Skin epidermis (tissue), 12 donors: ENCODE measurements around the gene SLC25A51.
"Not testable (repeated sequence)": the region's sequence is repeated elsewhere in the genome, so short reads cannot be mapped to it uniquely, and the experiment has no call there.

Experiments
- H3K27ac ChIP-seq, 21 experiments: fragments of 200-600 bp; sonication (generic) in 11 of 21; one replicate each; pipeline ENCODE4 v1.5.0; 2020; ENCODE audit warnings: mild to moderate bottlenecking in 3 of 21, inconsistent platforms in 2 of 21, moderate library complexity in 2 of 21
- H3K4me3 ChIP-seq, 7 experiments: fragments of 200-600 bp; sonication (generic) in 2 of 7; one replicate each; pipeline ENCODE4 v1.5.0; 2020; ENCODE audit warnings: inconsistent platforms in 2 of 7, mild to moderate bottlenecking in 2 of 7, moderate library complexity in 1 of 7

The SLC25A51 gene

DNA sequence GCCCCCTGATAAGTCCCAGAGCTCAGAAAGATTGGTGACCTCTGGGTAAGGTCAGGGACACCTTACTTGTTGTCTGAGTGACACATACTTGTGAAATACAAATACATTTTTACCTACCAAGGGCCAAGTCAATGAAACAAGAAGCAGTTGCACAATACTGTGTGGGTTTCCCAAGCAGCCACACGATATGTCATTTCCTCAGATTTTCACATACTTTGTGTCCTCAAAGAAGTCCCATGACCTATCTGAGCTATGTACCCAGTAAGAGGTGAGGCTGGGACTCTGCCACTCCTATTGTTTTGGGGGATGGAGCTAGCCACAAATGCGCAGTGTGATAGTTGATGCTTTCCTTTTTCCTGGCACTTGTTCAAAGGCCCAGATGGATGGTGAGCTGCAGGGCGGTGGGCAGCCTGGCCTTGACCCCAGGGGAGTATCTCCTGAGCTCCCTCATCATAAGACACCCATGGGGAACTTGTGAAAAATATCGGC lies 4.8 kb upstream of the SLC25A51 start:
- no peak overlapping the region for H3K27ac ChIP-seq
- no peak overlapping the region for H3K4me3 ChIP-seq

DNA sequence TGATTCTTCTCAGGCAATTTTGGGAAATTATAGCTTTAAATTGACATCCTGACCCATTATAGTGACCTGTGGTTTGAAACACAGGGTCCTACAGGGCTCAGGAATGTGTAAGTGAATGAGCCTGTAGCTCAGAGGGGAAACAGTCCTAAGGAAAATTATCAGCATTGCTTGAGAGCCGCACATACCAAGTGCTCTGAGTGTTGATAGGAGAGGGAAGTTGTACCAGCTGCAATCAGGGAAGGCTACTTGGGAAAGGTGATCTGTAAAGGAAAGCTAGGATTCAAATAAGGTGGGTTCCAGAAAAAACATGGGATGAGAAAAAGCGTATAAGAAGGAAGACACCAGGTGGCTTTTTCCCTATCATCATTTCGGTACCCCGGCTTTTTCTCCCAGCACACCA lies 4.4 kb upstream of the SLC25A51 start:
- Histone ChIP-seq H3K4me3 (no peak overlapping the region), H3K27ac (no peak overlapping the region)

DNA sequence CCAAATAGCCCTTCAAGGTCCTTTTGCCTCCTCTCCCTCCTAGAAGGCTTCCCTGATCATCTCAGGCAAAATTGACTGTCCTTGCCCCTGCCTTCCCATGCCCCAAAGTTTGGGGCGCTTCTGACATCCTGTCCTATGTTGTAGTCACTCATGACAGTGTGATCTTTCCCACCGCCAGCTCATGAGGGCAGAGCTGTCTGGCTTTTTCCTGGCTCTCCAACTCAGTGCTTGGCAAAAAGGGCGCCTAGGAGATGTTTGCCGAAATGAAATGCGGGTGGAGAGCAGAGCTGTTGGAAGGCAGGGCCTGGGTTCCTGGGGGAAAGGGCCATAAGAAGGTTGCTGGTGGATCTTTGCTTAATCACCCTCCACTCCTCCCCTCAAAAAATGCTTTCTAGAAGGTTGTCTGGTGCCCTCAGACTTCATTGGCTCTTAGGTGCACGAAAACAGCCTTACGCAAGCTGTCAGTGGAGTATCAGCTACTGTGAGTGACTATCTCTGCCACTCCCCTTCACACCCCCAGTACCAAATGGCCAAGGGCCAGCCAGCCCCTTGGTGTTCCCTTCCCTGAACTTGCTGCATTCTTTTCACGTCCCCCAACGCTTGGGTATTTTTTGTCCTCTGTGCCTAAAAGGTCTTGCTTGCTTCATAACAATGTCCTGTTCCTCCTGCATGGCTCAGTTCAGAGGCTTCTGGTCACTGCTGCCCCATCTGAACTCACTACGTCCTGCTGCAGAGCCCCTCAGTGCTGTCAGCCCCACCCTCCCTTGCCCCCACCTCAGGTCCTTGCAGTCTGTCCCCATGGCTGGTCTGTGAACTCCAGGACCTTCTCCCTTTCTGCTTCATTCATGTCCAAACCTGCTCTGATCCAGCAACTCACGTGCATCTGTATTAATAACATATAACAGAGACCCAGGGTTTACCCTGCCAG lies 2.6 kb upstream of the SLC25A51 start:
- Histone ChIP-seq H3K4me3 (no peak overlapping the region), H3K27ac (no peak overlapping the region)

GRCh38 chr9:37905776-37906175 lies 1.8 kb upstream of the SLC25A51 start:
- no peak overlapping the region for H3K27ac ChIP-seq
- no peak overlapping the region for H3K4me3 ChIP-seq

DNA sequence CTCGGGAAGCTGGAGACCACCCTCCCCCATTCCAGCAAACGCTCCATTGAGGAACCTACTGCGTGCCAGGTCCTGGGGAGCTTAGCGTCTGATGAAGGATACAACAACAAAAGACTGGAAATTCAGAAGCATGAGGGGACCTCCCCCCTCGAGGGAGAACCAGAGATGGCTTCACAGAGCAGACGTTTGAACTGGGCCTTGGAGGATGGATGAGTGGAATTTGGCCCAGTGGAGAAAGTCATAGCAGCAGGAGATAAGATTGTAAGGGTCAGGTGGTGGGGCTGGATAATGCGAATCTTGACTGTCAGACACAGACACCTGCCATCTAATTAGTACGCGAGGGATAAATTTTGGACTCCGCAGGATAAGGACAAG lies 1.2 kb upstream of the SLC25A51 start:
- H3K27ac ChIP-seq = peak overlapping the region in 14 of 21 experiments; percentile 82 to 94 (median 90)

DNA sequence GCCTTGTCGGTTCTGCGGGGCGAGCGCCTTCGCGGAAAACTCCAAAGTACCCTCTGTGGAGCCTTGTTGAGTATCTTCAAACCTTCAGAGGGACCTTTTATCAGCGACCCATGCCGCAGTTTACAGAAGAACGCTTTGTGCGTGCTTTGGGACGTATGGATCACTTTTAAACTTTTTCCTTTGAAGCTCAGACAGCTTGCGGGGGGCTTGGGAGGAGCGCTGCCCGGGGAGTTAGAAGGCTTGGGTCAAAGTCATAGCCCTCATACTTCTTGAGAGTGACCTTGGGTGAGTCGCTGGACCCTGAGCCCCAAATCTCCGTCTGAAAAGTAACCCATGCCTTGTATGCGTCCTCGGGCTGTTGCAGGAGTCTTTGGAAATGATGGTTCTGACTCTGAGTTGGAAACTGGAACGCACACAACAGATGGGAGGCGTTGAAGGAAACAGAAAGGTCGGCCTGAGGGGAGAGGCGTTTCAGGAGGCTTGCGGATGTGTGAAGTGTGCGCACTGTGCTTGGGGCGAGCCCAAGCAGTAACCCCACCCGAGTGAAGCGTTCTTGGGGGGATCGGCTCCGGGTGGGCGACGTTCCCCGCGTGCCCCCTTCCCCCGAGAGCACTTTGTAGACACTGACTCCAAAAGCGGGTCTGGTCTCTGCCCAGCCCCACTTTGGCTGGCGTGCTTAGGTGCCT lies 661 bp upstream of the SLC25A51 start:
- Histone ChIP-seq H3K4me3 (peak overlapping the region; percentile 62 to 99 (median 94)), H3K27ac (peak overlapping the region; percentile 50 to 94 (median 87))

More for the DNA sequence above, 1.2 kb upstream of the SLC25A51 start:
- H3K4me3 ChIP-seq = peak overlapping the region in 3 of 7 experiments; percentile 89 to 98 (median 90)

- peak overlapping the region; percentile 62 to 99 (median 94) for H3K4me3 ChIP-seq
Measured at GRCh38 chr9:37902796-37903646, 906 bp downstream of the SLC25A51 start.

DNA sequence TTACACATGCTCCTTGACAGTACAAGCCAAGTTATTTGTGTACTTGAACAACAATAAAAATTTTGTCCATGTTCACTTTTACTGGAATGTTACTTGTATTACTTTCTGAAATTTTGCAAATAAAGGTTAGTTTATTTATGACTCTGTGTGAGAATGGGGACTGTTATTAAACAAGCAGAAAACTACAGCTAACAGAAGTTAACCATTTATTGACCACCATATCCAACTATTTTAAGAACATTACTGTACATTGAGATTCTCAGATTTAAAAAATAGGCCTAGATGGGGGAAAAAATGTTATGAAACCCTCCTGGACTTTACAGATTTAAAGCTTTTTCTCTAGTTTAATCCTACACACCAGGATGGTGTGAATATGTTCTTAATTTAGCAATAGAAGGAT lies 1.8 kb downstream of the SLC25A51 start:
- no peak overlapping the region for H3K27ac ChIP-seq
- H3K4me3 ChIP-seq = no peak overlapping the region

More at GRCh38 chr9:37902796-37903646, 906 bp downstream of the SLC25A51 start:
- H3K27ac ChIP-seq = peak overlapping the region; percentile 23 to 94 (median 87)

DNA sequence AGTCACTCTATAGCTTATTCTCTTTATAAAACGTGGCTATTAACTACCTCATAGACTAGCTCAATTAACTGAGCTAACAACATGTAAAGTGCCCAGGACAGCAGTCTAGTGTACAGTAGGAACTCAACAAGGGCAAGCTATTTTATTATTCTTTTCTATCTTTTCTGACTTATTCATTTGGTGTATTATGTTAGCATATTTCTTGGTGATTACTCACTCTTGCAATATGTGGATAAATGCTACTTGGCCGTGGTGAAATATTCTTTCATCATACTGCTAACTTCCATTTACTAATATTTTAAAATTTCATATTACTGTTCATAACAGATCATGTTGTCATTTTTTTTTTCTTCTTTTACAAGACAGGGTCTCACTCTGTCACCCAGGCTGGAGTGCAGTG lies 4.9 kb downstream of the SLC25A51 start:
- H3K27ac ChIP-seq = no peak overlapping the region
- no peak overlapping the region for H3K4me3 ChIP-seq

- Histone ChIP-seq H3K27ac (no peak overlapping the region), H3K4me3 (no peak overlapping the region)
Measured at GRCh38 chr9:37897665-37898064, 6.3 kb downstream of the SLC25A51 start.

DNA sequence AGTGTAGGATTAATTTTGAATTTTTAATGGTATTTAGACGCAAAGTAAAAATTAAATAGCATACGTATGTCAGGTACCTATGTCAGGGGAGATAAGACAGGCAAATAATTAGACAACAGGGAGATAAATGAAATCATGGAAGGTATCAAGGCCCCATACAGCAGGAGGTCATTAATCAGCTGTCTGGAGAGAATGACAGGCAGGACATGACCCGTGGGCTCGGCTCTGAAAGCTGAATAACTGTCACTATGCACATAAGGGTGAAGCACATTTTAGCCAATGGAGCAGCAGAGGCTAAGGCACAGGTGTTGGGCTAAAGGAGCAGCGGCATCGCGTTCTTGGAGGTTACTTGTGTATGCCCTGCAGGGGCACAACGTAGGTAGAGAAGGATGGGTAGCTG lies 11.9 kb downstream of the SLC25A51 start:
- Histone ChIP-seq H3K4me3 (no peak overlapping the region), H3K27ac (no peak overlapping the region)

DNA sequence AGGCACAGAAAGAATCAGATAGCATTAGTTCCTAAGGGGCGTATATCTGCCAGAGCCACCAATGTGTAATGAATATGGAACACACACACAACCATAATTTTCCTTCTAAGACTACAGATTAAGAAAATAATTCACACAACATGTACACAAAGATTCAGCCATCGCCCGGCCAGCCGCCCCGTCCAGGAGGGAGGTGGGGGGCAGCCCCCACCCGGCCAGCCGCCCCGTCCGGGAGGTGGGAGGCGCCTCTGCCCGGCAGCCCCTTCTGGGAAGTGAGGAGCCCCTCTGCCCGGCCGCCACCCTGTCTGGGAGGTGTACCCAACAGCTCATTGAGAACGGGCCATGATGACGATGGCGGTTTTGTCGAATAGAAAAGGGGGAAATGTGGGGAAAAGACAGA lies 12.9 kb downstream of the SLC25A51 start:
- not testable (repeated sequence) for H3K27ac ChIP-seq

DNA sequence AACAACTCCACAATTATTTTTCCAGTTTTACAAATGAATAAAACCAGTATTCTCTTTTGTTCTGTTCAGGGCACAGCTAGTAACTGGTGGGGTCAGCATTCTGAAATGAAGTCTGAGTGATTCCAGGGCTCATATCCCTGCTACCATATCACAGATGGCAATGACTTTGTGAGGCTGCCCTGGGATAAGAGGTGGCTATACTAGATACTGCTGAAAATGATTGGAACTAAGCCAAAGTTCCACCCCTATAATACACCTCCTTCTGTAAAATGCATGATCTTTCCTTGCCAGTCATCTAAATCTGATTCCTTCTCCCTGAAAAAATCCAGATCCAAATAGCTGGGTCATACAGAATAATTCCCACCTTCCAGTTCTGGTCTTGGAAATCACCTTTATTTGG lies 14.4 kb downstream of the SLC25A51 start:
- H3K4me3 ChIP-seq = no peak overlapping the region

More for the DNA sequence above, 12.9 kb downstream of the SLC25A51 start:
- not testable (repeated sequence) for H3K4me3 ChIP-seq

DNA sequence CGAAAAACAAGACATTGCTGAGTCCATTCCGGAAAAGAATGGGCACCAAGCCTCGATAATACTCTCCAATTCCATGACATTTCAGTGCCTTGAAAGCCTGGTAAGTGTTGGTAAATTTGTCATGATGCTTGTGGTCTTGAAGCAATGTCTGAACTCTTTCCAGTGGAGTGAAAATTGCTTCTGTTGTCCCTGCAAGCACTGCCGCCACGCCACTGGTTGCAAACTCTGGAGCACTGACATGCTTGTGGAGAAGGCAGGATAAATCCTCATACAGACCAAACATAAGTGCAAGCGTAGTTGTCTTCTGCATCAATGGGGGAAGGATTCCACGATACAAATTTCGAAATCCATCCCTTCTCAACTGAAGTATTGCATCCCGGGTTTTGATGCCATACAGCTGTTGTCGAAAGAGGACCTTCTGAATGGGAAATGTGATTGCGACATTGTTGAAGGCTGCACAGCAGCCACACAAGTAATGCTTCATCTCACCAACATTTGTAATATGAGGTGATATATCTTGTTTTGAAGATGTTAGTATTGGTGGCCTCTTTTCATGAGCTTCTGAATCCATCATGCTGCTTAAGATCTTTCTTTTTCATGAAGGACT lies 15.8 kb downstream of the SLC25A51 start:
- H3K4me3 ChIP-seq, H3K27ac ChIP-seq: not testable (repeated sequence)

More for the DNA sequence above, 14.4 kb downstream of the SLC25A51 start:
- no peak overlapping the region for H3K27ac ChIP-seq

DNA sequence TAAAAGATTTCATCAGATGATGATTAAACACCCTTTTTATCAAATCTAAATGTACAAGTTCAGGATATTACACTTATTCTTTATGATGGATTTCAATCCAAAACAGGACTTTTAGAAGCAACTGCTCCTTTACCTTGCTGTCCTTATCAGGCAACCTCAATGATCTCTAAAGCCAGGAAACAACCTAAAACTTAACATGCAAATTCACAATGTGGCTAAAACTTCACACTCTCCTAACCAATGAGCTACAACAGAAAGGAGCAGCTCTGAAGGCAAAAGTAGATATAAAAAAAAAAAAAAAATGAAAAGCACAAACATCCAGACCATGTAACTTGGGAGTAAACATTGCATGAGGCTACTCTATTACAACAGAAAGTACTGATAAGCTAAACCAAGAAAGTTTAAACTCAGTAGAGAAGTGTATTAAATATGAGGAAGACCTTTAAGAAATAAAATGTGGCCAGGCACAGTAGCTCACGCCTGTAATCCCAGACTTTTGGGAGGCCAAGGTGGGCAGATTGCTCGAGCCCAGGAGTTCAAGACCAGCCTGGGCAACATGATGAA lies 22.9 kb downstream of the SLC25A51 start:
- H3K27ac ChIP-seq = no peak overlapping the region
- no peak overlapping the region for H3K4me3 ChIP-seq

- H3K27ac ChIP-seq = no peak overlapping the region
- no peak overlapping the region for H3K4me3 ChIP-seq
Measured at GRCh38 chr9:37876376-37876775, 27.6 kb downstream of the SLC25A51 start.

DNA sequence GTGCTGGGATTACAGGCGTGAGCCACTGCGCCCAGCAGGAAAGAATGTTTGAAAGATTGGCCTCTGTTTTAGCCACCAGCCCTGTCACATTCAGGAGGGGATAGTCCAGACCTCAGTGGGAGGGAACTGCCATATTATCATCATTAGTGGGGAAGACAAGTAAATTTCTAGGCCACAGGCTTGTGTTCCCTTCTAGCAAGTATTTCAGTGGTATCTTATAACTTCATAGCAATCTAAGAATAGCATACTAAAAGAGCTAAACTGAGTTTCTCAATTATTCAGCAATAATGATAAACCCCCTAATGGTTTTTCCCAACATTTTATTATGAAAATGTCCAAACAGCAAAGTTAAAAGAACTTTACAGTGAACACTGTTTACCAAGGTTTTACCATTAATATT lies 30.0 kb downstream of the SLC25A51 start:
- Histone ChIP-seq H3K4me3 (no peak overlapping the region), H3K27ac (no peak overlapping the region)

GRCh38 chr9:37870799-37871176 lies 33.1 kb downstream of the SLC25A51 start:
- no peak overlapping the region for H3K27ac ChIP-seq
- no peak overlapping the region for H3K4me3 ChIP-seq
